Endothelial cell (in vitro differentiated cells): ENCODE data around the gene TTC39B. TPM values are rescaled to one million over a fixed set of nuclear protein-coding genes. Genes with fewer than 3 reads are reported as not detected.

Experiments
- DNase-seq: peaks from one replicate; pipeline ENCODE4 v3.0.0; 2021; ENCODE audit warnings: low spot score
- H3K27ac Mint-ChIP-seq: one replicate; pipeline ENCODE4 v1.8.0; 2021; ENCODE audit warnings: mixed read lengths, inconsistent platforms; ENCODE audit not compliant: unreplicated experiment
- H3K27me3 Mint-ChIP-seq: one replicate; pipeline ENCODE4 v1.8.0; 2021; ENCODE audit warnings: mild to moderate bottlenecking, moderate library complexity, mixed read lengths, inconsistent platforms; ENCODE audit not compliant: unreplicated experiment
- H3K36me3 Mint-ChIP-seq: one replicate; pipeline ENCODE4 v1.8.0; 2021; ENCODE audit warnings: mild to moderate bottlenecking, low read depth, mixed read lengths, inconsistent platforms; ENCODE audit not compliant: unreplicated experiment
- H3K4me1 Mint-ChIP-seq: one replicate; pipeline ENCODE4 v1.8.0; 2021; ENCODE audit warnings: mild to moderate bottlenecking, mixed read lengths, inconsistent platforms; ENCODE audit not compliant: unreplicated experiment
- H3K4me3 Mint-ChIP-seq: one replicate; pipeline ENCODE4 v1.8.0; 2021; ENCODE audit warnings: mild to moderate bottlenecking, mixed read lengths, inconsistent platforms; ENCODE audit not compliant: unreplicated experiment
- H3K9me3 Mint-ChIP-seq: one replicate; pipeline ENCODE4 v1.8.0; 2021; ENCODE audit warnings: mixed read lengths, inconsistent platforms; ENCODE audit not compliant: unreplicated experiment
- CTCF ChIP-seq: fragments of 200-600 bp; sonication (generic); IDR thresholded peaks from one replicate; pipeline ENCODE4 v1.5.0; 2021; ENCODE audit warnings: antibody characterized with exemption; ENCODE audit not compliant: unreplicated experiment
- total RNA-seq: library from RNA; stranded (reverse); fragmentation: NEBNext Ultra II Directional; extraction: Animal tissue kit (Norgen Biotek cat#: 25700); gene quantifications from one replicate; pipeline ENCODE4 v1.2.1, GENCODE V29; 2021; ENCODE audit not compliant: unreplicated experiment

TTC39B gene
- total RNA-seq, 1 donor from 2014 or later: 10.3 TPM

DNA sequence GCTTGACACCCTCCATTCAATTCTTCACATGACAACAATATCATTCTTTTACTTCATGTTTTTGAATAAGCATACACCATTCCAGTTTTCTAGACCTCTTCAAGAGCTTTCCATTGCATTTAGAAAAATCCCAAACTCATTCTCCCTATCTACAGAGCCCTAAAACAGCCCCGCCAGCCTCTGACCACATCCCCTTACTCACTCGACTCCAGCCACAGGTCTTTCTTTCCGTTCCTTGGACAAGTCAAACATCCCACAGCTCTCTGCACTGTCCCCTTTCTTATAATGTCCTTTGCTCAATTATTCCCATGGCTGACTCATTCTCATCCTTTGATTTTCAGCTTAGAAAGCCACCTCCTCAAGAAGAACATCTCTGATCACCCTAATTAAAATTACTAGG lies 38.2 kb downstream of the TTC39B start:
- TF ChIP-seq CTCF: no peak
- no peak overlapping the region for H3K27ac Mint-ChIP-seq
- H3K27me3 Mint-ChIP-seq: no peaks in the 10 kb centered on the region
- no peaks in the 10 kb centered on the region for H3K36me3 Mint-ChIP-seq
- DNase-seq: no peak
- H3K4me1 Mint-ChIP-seq: peaks cover 5% of the 10 kb centered on the region
- no peaks in the 10 kb centered on the region for H3K9me3 Mint-ChIP-seq
- H3K4me3 Mint-ChIP-seq: no peak overlapping the region

- no peak overlapping the region for H3K27ac Mint-ChIP-seq
- no peaks in the 10 kb centered on the region for H3K36me3 Mint-ChIP-seq
- H3K27me3 Mint-ChIP-seq: no peaks in the 10 kb centered on the region
- H3K4me1 Mint-ChIP-seq: peaks cover under 1% of the 10 kb centered on the region
- no peak for DNase-seq
- no peaks in the 10 kb centered on the region for H3K9me3 Mint-ChIP-seq
- no peak for TF ChIP-seq CTCF
- no peak overlapping the region for H3K4me3 Mint-ChIP-seq
Observed at GRCh38 chr9:15268317-15268716, 38.7 kb downstream of the TTC39B start.

- TF ChIP-seq CTCF: no peak
- no peak for DNase-seq
- no peaks in the 10 kb centered on the region for H3K36me3 Mint-ChIP-seq
- H3K27me3 Mint-ChIP-seq: no peaks in the 10 kb centered on the region
- no peak overlapping the region for H3K4me3 Mint-ChIP-seq
- no peak overlapping the region for H3K27ac Mint-ChIP-seq
- no peaks in the 10 kb centered on the region for H3K9me3 Mint-ChIP-seq
- no peaks in the 10 kb centered on the region for H3K4me1 Mint-ChIP-seq
Observed at GRCh38 chr9:15264918-15265317, 42.1 kb downstream of the TTC39B start.

DNA sequence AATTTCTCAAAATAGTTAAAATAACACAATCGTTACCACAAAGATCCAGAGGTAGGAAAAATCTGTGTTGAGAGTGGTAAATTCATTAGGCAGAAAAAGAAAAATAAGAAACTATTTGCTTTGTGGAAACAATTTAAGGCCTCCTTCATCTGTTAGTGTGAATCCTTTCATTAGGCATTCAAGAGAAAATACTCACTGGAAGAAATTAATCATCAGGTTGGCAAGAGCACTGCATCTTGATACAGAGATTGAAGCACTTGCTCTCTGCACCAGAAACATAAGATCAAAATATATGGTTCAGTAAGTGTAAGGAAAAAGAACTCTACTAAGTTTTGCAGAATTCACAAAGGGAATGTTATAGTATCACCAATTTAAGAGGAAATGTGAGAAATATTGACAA lies 44.4 kb downstream of the TTC39B start:
- H3K4me3 Mint-ChIP-seq: no peak overlapping the region
- no peak for TF ChIP-seq CTCF
- no peaks in the 10 kb centered on the region for H3K36me3 Mint-ChIP-seq
- H3K27me3 Mint-ChIP-seq: no peaks in the 10 kb centered on the region
- no peak for DNase-seq
- no peak overlapping the region for H3K27ac Mint-ChIP-seq
- H3K9me3 Mint-ChIP-seq: no peaks in the 10 kb centered on the region
- no peaks in the 10 kb centered on the region for H3K4me1 Mint-ChIP-seq

DNA sequence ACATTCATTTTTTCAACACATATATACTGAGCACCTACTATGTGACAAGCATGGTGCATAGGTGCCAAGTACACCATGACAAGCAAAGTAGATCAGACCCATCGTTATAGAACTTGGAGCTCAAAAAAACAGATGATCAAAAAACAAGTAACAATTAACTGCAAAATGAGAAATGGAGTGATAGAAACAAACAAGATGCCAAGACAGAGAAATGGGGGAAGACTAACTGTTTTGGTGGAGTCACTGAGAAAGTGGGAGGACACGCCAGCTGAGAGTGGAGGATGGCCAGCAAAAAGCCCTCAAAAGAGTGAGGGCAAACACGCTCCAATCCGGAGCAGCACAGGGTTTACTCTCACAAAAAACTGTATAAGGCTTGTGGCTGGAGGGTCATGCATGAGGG lies 50.6 kb downstream of the TTC39B start:
- no peak overlapping the region for H3K27ac Mint-ChIP-seq
- no peak overlapping the region for H3K4me3 Mint-ChIP-seq
- H3K9me3 Mint-ChIP-seq: no peaks in the 10 kb centered on the region
- no peaks in the 10 kb centered on the region for H3K36me3 Mint-ChIP-seq
- DNase-seq: no peak
- no peaks in the 10 kb centered on the region for H3K4me1 Mint-ChIP-seq
- no peak for TF ChIP-seq CTCF
- no peaks in the 10 kb centered on the region for H3K27me3 Mint-ChIP-seq
